ENCODE measurements around the gene HYDIN. TPM values are rescaled to one million over a fixed set of nuclear protein-coding genes. Genes with fewer than 3 reads are reported as not detected.
"Not testable (repeated sequence)": the region's sequence is repeated elsewhere in the genome, so short reads cannot be mapped to it uniquely, and the experiment has no call there.

Gene HYDIN
- polyA plus RNA-seq, 1 donor: 18.6 TPM

GRCh38 chr16:70992511-70992910 is 238.0 kb downstream of the HYDIN start:
- not testable (repeated sequence) for DNase-seq

DNA sequence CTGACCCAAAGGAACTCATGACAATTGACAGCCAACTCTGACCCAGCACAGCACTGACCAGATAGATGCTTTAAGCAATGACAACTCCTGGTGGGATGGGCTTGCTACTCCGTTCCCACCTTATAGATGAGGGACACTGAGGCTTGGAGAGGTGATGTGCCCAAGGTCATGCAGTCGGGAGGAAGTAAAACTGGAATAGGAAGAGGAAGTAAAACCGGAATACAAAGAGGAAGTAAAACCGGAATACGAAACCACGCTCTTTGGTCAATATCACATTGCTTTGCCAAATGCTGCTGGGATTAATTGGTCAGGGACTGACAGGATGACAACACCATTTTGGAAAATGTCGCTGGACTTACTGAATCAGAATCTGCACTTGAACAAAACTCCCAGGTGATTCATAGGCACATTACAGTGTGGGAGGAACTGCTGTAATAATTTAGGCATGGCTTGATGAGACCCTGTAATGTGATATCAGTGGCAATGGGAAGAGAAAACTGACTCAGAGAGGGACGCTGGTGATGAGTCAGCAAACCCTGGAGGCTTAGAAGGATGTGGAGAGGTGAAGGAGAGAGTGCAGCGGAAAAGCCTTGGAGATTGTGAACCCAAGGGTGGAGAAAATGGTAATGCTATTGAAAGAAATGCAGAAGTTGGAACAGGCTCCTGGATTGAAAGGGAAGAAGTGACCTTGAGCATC is 243.4 kb downstream of the HYDIN start:
- not testable (repeated sequence) for DNase-seq

DNA sequence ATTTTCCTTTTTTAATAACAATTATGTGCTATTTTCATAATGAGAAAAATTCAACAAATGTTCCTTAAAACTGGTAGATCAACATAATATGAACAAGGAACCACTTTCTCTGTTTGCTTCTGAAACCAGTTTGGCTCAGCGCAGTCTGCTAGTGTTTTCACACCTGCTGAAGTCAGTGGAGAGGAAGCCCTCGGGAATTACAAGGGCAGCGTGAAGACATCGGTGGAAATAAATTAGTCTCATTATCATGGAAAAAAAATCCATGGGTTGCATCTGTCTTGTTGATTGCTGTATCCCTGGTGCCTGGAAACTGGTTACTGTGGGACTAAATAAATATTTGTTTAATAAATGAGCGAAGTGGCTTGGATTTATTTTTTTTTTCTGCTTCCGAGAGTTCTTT is 245.8 kb downstream of the HYDIN start:
- DNase-seq: not testable (repeated sequence)

GRCh38 chr16:70968332-70968731 is 262.2 kb downstream of the HYDIN start:
- not testable (repeated sequence) for DNase-seq

- not testable (repeated sequence) for DNase-seq
These were observed 270.4 kb downstream of the HYDIN start for GRCh38 chr16:70960169-70960568.

DNA sequence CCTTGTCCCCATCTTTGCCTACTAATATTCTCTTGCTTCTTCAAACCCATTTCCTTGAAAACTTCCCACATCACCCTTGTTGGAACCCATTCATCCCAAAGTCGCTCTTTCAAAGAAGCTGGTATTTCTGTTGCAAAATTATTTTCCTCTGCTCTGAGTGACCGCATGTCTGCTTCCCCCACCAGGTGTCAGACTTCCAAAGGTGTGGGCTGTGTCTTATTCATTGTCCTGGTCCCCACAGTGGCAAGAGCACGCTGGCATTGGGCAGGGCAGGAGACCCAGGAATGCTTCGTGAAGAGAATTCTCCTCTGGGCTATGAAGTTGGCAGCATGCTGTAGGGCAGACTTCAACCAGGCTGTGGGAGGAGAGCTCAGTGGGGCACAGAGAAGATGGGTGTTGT is 275.6 kb downstream of the HYDIN start:
- DNase-seq: not testable (repeated sequence)

- DNase-seq: not testable (repeated sequence)
These were observed 276.7 kb downstream of the HYDIN start for GRCh38 chr16:70953824-70954223.

GRCh38 chr16:70943551-70943950 is 287.0 kb downstream of the HYDIN start:
- not testable (repeated sequence) for DNase-seq

GRCh38 chr16:70939690-70940359 is 290.7 kb downstream of the HYDIN start:
- not testable (repeated sequence) for DNase-seq

DNA sequence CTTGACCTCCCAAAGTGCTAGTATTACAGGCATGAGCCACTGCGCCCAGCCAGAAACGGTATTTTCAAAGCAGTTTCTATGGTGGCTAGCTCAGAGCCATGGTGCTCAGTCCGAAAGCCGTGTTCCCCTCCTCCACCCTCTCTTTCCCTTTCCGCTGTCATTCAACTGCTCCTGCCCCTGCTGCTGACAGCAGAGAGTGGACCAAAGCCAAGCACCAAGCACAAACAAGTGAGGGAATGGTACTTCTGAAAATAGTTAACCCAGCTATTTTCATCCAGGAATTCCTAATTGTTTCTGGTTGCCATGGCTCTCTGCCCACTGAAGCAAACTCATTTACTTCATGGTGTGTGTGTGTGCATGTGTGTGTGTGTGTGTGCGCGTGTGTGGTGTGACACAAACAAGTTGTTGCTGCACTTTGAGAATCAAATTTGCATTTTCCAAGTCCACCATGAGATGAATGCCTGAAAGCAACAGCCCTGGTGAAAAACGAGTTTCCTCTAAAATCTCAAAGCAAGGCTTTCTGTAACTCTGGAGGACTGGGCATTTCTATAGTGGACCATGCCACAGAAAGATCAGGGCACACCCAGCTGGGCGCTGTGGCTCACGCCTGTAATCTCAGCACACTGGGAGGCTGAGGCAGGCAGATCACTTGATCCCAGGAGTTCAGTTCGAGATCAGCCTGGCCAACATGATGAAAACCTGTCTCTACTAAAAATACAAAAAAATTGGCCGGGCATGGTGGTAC is 293.6 kb downstream of the HYDIN start:
- peak; percentile 50 for DNase-seq

- DNase-seq: not testable (repeated sequence)
These were observed 295.2 kb downstream of the HYDIN start for GRCh38 chr16:70935325-70935724.

DNA sequence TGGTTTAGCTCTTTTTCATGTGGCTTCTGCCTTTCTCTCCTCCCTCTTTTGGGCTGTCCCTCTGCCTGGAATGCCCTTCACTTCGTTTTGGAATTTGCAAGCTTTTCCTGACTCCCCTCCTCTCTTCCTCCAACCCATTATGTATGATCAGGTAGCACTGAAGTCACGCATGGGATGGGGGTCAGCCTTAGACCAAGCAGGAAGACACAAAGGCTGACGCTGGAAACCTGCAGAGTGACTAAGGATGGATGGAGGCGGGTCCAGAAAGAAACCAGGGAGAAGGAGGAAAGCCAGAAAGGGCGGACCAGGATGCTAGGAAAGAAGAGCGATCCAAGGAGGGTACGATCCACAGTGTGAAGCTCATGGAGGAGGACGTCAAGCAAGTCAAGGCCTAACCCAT is 296.8 kb downstream of the HYDIN start:
- DNase-seq: not testable (repeated sequence)

GRCh38 chr16:70930757-70931156 is 299.8 kb downstream of the HYDIN start:
- not testable (repeated sequence) for DNase-seq

GRCh38 chr16:70922164-70922563 is 308.4 kb downstream of the HYDIN start:
- DNase-seq: peak; percentile 6

- DNase-seq: not testable (repeated sequence)
These were observed 309.9 kb downstream of the HYDIN start for GRCh38 chr16:70920661-70921060.

DNA sequence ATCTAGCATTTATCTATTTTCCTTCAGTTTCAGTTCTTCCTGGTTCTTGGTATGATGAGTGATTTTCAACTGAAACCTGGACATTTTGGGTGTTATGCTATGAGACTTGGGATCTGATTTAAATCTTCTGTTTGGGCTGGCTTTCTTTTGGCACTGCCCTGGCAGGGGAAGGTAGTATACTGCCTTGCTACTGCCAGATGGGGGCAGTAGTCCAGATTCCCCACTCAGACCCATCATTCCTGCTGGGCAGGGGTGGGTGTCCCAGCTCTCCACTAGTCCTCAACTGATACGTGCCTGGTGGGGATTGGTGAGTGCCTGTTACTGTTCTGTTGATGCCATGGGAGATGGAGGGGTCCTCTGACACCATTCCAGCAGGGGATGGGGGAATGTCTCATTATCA is 342.3 kb downstream of the HYDIN start:
- not testable (repeated sequence) for DNase-seq

GRCh38 chr16:70884652-70885051 is 345.9 kb downstream of the HYDIN start:
- DNase-seq: not testable (repeated sequence)

- DNase-seq: not testable (repeated sequence)
These were observed 348.2 kb downstream of the HYDIN start for GRCh38 chr16:70882311-70882710.

GRCh38 chr16:70877895-70878294 is 352.6 kb downstream of the HYDIN start:
- not testable (repeated sequence) for DNase-seq

DNA sequence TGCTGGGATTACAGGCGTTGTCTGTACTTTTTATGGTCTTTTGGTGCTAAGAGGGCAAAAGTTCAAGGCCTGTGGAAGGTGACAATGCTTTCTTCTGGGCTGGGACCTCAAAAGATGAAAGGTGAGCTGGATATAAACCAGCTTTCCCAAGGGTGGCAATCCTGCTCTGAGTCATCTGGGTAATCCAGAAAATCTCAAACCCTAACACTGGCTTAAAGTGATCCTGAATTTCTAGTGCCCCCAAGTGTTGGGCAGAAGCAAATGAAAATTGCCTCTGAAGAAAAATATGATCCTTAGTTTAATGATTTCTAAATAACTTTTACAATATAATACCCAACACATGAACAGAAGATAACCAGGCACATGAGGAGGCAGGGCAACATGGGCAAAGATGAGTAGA is 354.1 kb downstream of the HYDIN start:
- not testable (repeated sequence) for DNase-seq

- not testable (repeated sequence) for DNase-seq
These were observed 365.8 kb downstream of the HYDIN start for GRCh38 chr16:70864698-70865097.

DNA sequence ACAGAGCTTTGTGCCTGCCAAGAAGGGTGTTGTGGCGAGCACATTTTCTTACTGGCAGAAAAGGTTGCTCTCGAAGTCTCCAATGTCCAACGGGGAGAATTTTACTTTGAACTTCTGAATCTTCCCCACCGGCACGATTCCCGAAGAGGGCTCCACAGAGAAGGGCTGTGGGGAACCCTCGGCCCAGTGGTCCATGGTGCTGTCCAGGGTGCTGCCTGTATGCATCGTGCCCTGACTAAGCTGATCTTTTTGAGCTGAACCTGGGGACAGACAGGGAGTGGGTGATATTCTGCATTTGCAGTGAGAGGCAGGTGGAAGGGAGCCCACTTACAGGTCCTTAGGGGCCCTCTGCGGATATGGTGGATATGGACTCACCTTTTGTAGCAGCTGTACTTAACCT is 368.5 kb downstream of the HYDIN start:
- DNase-seq: peak; percentile 1

DNA sequence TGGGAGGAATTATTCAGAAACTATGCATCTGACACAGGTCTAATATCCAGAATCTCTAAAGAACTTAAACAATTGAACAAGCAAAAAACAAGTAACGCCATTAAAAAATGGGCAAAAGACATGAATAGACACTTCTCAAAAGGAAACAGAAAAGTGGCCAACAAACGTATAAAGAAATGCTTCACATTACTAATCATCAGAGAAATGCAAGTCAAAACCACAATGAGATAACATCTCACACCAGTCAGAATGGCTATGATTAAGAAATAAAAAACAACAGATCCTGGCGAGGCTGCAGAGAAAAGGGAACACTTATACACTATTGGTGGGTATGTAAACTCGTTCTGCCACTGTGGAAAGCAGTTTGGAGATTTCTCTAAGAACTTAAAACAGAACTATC is 379.2 kb downstream of the HYDIN start:
- not testable (repeated sequence) for DNase-seq
